NCI-H1105 treated with DMSO at 0.1 percent for 48 hours (cell line): Measurements from ENCODE around the gene ATXN2.

Experiments
- DNase-seq: peaks from one replicate; lab custom pipeline; 2025; lab: John Stamatoyannopoulos, UW

ATXN2 gene

GRCh38 chr12:111417784-111418593 is 181.1 kb downstream of the ATXN2 start:
- no peak for DNase-seq

- no peak for DNase-seq
Observed at GRCh38 chr12:111417290-111417689, 181.8 kb downstream of the ATXN2 start.

DNA sequence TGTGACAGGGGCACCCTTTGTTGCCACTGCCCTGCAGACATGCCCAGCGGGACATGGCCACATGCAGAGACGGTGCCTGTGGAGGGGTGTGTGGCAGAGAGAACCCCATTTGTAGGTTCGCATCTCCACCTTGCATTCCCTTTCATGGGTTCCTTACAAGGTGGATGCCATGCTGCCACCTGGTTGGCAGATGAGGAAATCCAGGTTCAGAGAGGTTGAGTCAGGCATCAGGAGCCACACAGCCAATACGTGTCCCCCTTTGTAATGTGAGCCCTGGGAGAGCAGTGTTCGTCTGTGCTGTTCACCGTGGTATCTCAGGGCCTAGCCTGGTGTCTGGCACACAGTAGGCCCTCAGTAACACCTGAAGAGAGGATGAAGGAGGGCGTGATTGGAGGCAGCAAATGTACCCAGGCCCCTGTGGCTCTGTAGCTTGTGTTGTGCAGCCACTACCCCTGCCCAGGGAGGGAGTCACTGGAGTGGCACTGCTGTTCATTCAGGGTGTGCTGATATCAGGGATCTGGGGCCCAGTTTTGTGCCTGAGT is 184.3 kb downstream of the ATXN2 start:
- no peak for DNase-seq

- DNase-seq: no peak
Observed at GRCh38 chr12:111413442-111414086, 185.6 kb downstream of the ATXN2 start.

- DNase-seq: no peak
Observed at GRCh38 chr12:111412830-111413441, 186.2 kb downstream of the ATXN2 start.

- no peak for DNase-seq
Observed at GRCh38 chr12:111412007-111412829, 186.9 kb downstream of the ATXN2 start.

GRCh38 chr12:111411185-111411764 is 187.8 kb downstream of the ATXN2 start:
- no peak for DNase-seq

GRCh38 chr12:111410431-111411184 is 188.5 kb downstream of the ATXN2 start:
- DNase-seq: no peak

GRCh38 chr12:111409780-111410430 is 189.2 kb downstream of the ATXN2 start:
- no peak for DNase-seq

DNA sequence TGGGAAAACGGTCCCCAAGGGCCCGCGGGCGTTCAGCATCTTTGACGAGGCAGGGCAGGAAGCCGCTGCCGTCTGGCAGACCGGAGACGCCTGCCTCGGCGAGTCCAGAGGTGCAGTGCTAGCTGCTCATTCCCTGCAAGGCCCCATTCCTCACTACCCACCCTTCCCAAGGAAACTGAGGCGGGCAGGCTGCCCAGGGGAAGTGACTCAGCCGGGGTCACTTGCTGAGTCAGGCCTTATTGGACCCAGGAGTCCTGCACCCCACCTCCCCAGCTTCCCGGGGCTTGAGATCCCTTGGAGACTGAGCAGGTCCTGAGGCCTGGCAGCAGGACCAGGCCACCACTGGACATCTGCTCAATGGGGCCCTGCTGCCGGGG is 189.7 kb downstream of the ATXN2 start:
- no peak for DNase-seq

GRCh38 chr12:111408686-111409402 is 190.3 kb downstream of the ATXN2 start:
- no peak for DNase-seq

- no peak for DNase-seq
Observed at GRCh38 chr12:111408116-111408440, 191.0 kb downstream of the ATXN2 start.

GRCh38 chr12:111407377-111408115 is 191.6 kb downstream of the ATXN2 start:
- no peak for DNase-seq

DNA sequence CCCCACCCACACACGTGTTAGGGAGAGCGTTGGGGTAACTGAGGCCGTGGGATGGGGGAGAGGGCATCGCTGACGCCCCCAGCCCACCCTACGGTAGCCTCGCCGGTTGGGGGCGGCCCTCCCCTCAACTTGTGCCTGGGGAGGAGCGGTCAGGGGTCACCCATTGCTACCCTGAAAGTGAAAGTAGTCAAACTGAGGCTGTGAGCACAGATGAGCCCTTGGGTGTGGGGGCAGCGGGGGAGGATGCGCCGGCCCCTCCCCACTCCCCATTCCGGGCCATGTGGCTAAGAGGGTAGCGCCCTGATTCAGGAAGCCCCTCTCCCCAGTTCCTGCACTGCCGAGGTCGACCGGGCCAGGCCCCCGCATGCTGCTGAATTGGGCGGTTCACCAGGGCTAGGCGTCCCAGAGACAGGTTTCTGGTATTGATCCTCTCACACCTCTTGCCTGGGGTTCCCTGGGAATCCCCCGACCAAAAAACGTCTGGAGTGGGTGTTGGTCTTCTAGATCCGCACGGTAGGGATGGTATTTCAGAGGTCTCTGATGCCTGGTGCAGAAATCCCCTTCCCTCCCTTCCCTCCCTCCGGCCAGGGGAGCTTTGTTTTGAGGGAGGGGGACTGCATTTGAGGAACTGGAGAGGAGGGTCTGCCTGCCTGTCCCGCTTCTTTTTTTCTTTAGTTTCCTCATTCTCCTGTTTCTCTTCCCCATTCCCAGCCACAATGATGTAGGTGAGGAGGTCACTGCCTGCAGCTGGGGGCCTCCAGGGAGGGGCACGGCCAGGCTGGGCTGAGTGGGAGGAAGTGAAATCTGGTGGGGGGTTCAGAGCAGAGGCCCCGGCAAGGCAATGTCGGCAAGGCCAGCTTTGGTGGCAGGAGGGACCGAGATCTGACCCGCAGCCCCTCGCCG is 192.4 kb downstream of the ATXN2 start:
- no peak for DNase-seq

DNA sequence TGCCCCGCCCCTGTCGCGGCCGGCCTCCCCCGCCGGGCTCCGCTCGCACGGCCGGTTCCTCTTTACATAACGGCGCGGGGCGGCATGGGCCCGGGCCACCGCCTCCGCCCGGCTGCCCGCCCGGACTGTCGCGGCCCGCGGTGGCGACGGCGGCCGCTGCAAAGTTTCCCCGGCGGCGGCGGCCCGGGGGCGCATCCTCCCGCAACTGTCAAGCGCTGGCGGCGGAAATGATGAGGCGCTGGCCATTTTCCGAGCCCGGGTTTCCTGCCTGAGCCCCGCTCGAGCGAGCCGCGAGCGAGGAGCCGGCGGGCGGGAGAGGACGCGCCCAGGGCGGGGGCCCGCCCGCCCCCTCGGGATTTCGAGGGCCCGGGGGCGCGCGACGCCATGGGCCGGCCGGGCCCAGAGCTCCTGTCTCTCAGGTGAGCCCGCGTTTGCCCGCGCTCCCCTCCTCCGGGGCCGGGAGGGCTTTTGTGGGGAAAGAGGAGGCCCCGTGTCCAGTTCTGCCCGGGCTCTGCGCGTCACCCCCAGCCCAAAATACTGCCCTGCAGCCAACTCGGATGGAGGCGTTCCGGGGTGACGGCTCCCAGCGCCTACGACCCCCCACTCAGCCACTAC is 193.1 kb downstream of the ATXN2 start, which contains the start of gene SH2B3:
TSS of gene SH2B3 (plus strand) at position 65 of the 615 bp plus-strand sequence. CDS start 12,223 bp downstream, outside the sequence.
- peak; percentile 61 for DNase-seq

GRCh38 chr12:111405149-111405858 is 193.8 kb downstream of the ATXN2 start:
- DNase-seq: peak; percentile 77
